Cardiac muscle cell (in vitro differentiated cells and primary cell): ENCODE results near the gene SYT11. TPM values are rescaled to one million over a fixed set of nuclear protein-coding genes. Genes with fewer than 3 reads are reported as not detected.

ENCODE experiments used
- DNase-seq, 2 donors: peaks; one replicate each; pipeline versions ENCODE4 v3.0.0 to v3.0.0-alpha.2; 2010 to 2017; ENCODE audit warnings: low read depth in 1 of 2, low spot score in 1 of 2
- H3K27ac ChIP-seq: fragments of 200-600 bp; sonication (generic); 2 replicates; pipeline ENCODE4 v1.5.1; 2016
- H3K27me3 ChIP-seq: fragments of 200-600 bp; sonication (generic); 2 replicates; pipeline ENCODE4 v1.6.0; 2016; ENCODE audit warnings: control low read depth
- H3K36me3 ChIP-seq: fragments of 200-600 bp; sonication (generic); 2 replicates; pipeline ENCODE4 v1.5.1; 2016; ENCODE audit warnings: control low read depth
- H3K4me1 ChIP-seq: fragments of 200-600 bp; sonication (generic); 2 replicates; pipeline ENCODE4 v1.8.1; 2017; ENCODE audit warnings: low read depth, mild to moderate bottlenecking, mixed run types
- H3K4me3 ChIP-seq: fragments of 200-600 bp; sonication (generic); 2 replicates; pipeline ENCODE4 v1.5.1; 2016; ENCODE audit warnings: mild to moderate bottlenecking
- H3K9me3 ChIP-seq: fragments of 200-600 bp; sonication (generic); 2 replicates; pipeline ENCODE4 v1.5.1; 2017; ENCODE audit warnings: low read depth, mild to moderate bottlenecking, control low read depth
- polyA plus RNA-seq: library from polyadenylated mRNA; unstranded; fragments of >200 nt; fragmentation: Nextera tagmentation; extraction: Ambion mirVana; gene quantifications from 2 replicates; pipeline ENCODE4 v1.2.1, GENCODE V29; 2016
- total RNA-seq: library from RNA; depleted of rRNA; stranded (reverse); fragments of >200 nt; gene quantifications from 2 replicates; pipeline ENCODE4 v1.2.3, GENCODE V29; 2016
- TF ChIP-seq, protein P1 (sequence below): IDR thresholded peaks from 2 replicates; pipeline ENCODE4 v1.5.1; 2012; ENCODE audit warnings: low read depth, mild to moderate bottlenecking, low read length

The SYT11 gene
- total RNA-seq: 2.1 and 2.5 TPM in 2 replicates
- 1.4 and 2.3 TPM in 2 replicates for polyA plus RNA-seq

DNA sequence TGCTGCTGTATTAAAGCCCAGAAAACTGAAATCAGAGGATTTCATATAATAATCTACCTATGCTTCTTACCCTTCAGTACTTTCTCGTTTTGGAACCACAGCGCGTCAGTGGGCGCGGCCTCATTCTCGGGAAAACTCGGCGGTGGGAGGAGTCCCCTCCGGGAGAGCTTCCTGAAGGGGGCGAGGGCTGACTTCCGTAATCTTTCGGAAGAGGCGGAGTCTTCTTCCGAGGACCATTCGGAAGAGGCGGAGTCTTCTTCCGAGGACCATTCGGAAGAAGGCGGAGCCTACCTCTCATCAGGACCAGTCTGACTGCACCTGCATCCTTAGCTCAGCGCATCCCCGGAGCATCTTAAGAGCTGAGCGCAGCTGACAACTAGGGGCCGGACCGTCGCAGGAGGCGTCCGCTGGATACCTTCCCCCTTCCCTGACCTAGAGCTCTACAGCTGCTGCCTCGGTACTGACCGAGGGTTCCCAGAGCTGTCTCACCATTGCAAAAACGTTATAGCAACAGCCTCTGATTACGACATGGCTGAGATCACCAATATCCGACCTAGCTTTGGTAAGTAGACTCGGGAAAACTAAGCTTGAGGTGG is at the start of gene SYT11:
Gene SYT11, plus strand, starts transcription at position 334 of the 596 bp plus-strand sequence. Its CDS starts 195 bp downstream, at position 529.
- peak within 1 kb of the TSS; percentile 28 for H3K4me3 ChIP-seq
- H3K9me3 ChIP-seq: no peaks in the 10 kb centered on the region
- peak within 1 kb of the TSS; percentile 44 for H3K27ac ChIP-seq
- H3K36me3 ChIP-seq: peaks cover 4% of the 10 kb centered on the region
- peaks cover 12% of the 10 kb centered on the region for H3K27me3 ChIP-seq
- peak; percentile 96 to 97 for DNase-seq
- peaks cover 6% of the 10 kb centered on the region for H3K4me1 ChIP-seq
- TF ChIP-seq, protein P1, sequence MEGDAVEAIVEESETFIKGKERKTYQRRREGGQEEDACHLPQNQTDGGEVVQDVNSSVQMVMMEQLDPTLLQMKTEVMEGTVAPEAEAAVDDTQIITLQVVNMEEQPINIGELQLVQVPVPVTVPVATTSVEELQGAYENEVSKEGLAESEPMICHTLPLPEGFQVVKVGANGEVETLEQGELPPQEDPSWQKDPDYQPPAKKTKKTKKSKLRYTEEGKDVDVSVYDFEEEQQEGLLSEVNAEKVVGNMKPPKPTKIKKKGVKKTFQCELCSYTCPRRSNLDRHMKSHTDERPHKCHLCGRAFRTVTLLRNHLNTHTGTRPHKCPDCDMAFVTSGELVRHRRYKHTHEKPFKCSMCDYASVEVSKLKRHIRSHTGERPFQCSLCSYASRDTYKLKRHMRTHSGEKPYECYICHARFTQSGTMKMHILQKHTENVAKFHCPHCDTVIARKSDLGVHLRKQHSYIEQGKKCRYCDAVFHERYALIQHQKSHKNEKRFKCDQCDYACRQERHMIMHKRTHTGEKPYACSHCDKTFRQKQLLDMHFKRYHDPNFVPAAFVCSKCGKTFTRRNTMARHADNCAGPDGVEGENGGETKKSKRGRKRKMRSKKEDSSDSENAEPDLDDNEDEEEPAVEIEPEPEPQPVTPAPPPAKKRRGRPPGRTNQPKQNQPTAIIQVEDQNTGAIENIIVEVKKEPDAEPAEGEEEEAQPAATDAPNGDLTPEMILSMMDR: no peak

- Histone ChIP-seq H3K9me3 (no peaks in the 10 kb centered on the region), H3K4me1 (no peaks in the 10 kb centered on the region), H3K4me3 (no peak overlapping the region), H3K36me3 (peaks cover 43% of the 10 kb centered on the region), H3K27ac (no peak overlapping the region), H3K27me3 (no peaks in the 10 kb centered on the region)
- TF ChIP-seq, protein P1: no peak
- DNase-seq: no peak
Observed at GRCh38 chr1:155812878-155813277, 46.5 kb upstream of the SYT11 start.

- Histone ChIP-seq H3K36me3 (peaks cover 47% of the 10 kb centered on the region), H3K4me3 (no peak overlapping the region)
- TF ChIP-seq, protein P1: no peak
Observed at GRCh38 chr1:155813672-155814071, 45.7 kb upstream of the SYT11 start.

DNA sequence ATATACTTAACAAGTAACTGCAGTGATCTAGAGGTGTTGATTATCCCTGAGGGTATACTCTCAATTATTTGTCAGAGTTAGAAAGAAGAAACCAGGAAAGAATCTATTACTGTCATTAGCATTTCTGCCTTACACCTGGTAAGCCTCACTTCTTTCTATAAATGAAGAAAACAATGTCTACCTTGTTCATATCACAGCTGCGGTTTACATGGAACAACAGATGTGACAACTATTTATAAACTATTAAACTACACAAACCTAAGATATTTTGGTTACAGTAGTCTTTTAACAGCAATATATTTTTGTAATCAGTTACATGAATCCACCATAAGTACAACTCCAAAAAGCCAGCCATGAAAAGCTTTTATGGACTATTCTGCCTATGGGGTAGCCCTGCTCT is 43.0 kb upstream of the SYT11 start:
- H3K9me3 ChIP-seq: no peaks in the 10 kb centered on the region
- H3K27me3 ChIP-seq: no peaks in the 10 kb centered on the region
- no peaks in the 10 kb centered on the region for H3K4me1 ChIP-seq
- TF ChIP-seq, protein P1: no peak
- H3K27ac ChIP-seq: no peak overlapping the region
- H3K4me3 ChIP-seq: no peak overlapping the region
- DNase-seq: no peak
- peaks cover 67% of the 10 kb centered on the region for H3K36me3 ChIP-seq

More at GRCh38 chr1:155813672-155814071, 45.7 kb upstream of the SYT11 start:
- Histone ChIP-seq H3K27me3 (no peaks in the 10 kb centered on the region), H3K9me3 (no peaks in the 10 kb centered on the region), H3K27ac (no peak overlapping the region), H3K4me1 (no peaks in the 10 kb centered on the region)
- DNase-seq: no peak

- Histone ChIP-seq H3K27ac (no peak overlapping the region), H3K27me3 (no peaks in the 10 kb centered on the region), H3K4me1 (no peaks in the 10 kb centered on the region), H3K9me3 (no peaks in the 10 kb centered on the region), H3K36me3 (peaks cover 12% of the 10 kb centered on the region), H3K4me3 (no peak overlapping the region)
- TF ChIP-seq, protein P1: no peak
- DNase-seq: no peak
Observed at GRCh38 chr1:155827450-155827849, 31.9 kb upstream of the SYT11 start.
